ENCODE results near the gene FBP1. TPM values are rescaled to one million over a fixed set of nuclear protein-coding genes. Genes with fewer than 3 reads are reported as not detected.

The FBP1 gene
- total RNA-seq, 1 experiment from 2014 or later: 1.9 TPM

- Histone ChIP-seq H3K4me2 (ENCODE audit: insufficient read depth, insufficient read length, low read length) (no peak overlapping the region), H4K8ac (replicated peaks; ENCODE audit: insufficient read length, low read depth, low read length) (no peak overlapping the region), H3K9ac (ENCODE audit: extremely low read depth, insufficient read length, low read length) (no peak overlapping the region), H2BK120ac (ENCODE audit: low read depth, low read length, poor library complexity, severe bottlenecking) (no peak overlapping the region), H3T11ph (ENCODE audit: low read length) (no peak overlapping the region), H2BK20ac (ENCODE audit: low read depth, low read length, poor library complexity, severe bottlenecking) (no peak overlapping the region), H4K91ac (ENCODE audit: insufficient read length, low read depth, low read length) (no peak overlapping the region), H2BK5ac (ENCODE audit: insufficient read length, low read length) (no peak overlapping the region), H4K5ac (ENCODE audit: insufficient read length, low read depth, low read length) (no peak overlapping the region), H3K23me2 (ENCODE audit: insufficient read length, low read depth, low read length, poor library complexity, severe bottlenecking) (no peaks in the 10 kb centered on the region), H3K27me3 (ENCODE audit: insufficient read depth, low read length) (no peaks in the 10 kb centered on the region; the same call in 1 of the 2 replicates), H4K20me1 (ENCODE audit: control insufficient read depth, insufficient read depth, insufficient read length) (no peaks in the 10 kb centered on the region), H3K56ac (ENCODE audit: insufficient read length, low read depth, low read length) (no peak overlapping the region), H3K4ac (ENCODE audit: low read depth, low read length) (no peak overlapping the region), H2BK12ac (ENCODE audit: insufficient read length, low read depth, low read length) (no peak overlapping the region), H3K27ac (ENCODE audit: insufficient read length, low read depth, low read length) (no peak overlapping the region), H3K9me3 (ENCODE audit: control insufficient read depth, low read depth, low read length) (no peaks in the 10 kb centered on the region), H3K79me1 (ENCODE audit: insufficient read depth, low read depth, low read length, poor library complexity, severe bottlenecking) (no peaks in the 10 kb centered on the region), H3K79me2 (ENCODE audit: insufficient read depth, low read length) (no peaks in the 10 kb centered on the region), H3K14ac (ENCODE audit: insufficient read depth, low read length) (no peak overlapping the region), H2BK15ac (ENCODE audit: low read depth, low read length) (no peak overlapping the region), H2AFZ (ENCODE audit: low read length) (no peak overlapping the region), H3K4me1 (ENCODE audit: insufficient read depth, low read length) (no peaks in the 10 kb centered on the region; the same call in 1 of the 2 replicates), H3K18ac (ENCODE audit: insufficient read length, low read depth, low read length) (no peak overlapping the region), H2AK5ac (ENCODE audit: insufficient read length, low read length) (no peak overlapping the region), H3K23ac (ENCODE audit: insufficient read length, low read depth, low read length) (no peak overlapping the region)
- no peak for DNase-seq
- Mint-ChIP-seq H3K27ac (no peak overlapping the region), H3K36me3 (ENCODE audit: insufficient read depth in 1 of 3, low read depth in 3 of 3) (no peaks in the 10 kb centered on the region), H3K27me3 (ENCODE audit: low read depth) (peaks cover 3% of the 10 kb centered on the region), H3K4me3 (no peak overlapping the region; a peak in 1 of 5 replicates), H3K4me1 (peaks cover 4 to 10% of the 10 kb centered on the region in 2 experiments), H3K9me3 (peaks cover 0 to 3% of the 10 kb centered on the region in 2 experiments; a peak in 1 of 5 replicates)
- TF ChIP-seq CTCF (conservative IDR thresholded peaks at IDR 0.05): no peak
- no CpG with 5 or more reads among the region's 8 CpGs for WGBS (ENCODE audit: extremely low coverage, insufficient read length, low lambda C conversion rate)
Observed at GRCh38 chr9:94663140-94663539, 23.8 kb upstream of the FBP1 start.

All from H9 (cell line).